Effector CD4-positive, alpha-beta T cell (primary cell): Measurements from ENCODE around the gene TRDMT1.

Source experiments
- DNase-seq: peaks from one replicate; pipeline ENCODE4 v3.0.0-alpha.2; 2020

The TRDMT1 gene

GRCh38 chr10:17171141-17171641, 30.3 kb downstream of the TRDMT1 start:
- no peak for DNase-seq

- DNase-seq = no peak
Measured at GRCh38 chr10:17169803-17170202, 31.7 kb downstream of the TRDMT1 start.

- no peak for DNase-seq
Measured at GRCh38 chr10:17166699-17167098, 34.8 kb downstream of the TRDMT1 start.

- DNase-seq = no peak
Measured at GRCh38 chr10:17162828-17163227, 38.6 kb downstream of the TRDMT1 start.

GRCh38 chr10:17161775-17162174, 39.7 kb downstream of the TRDMT1 start:
- DNase-seq = no peak

- DNase-seq = no peak
Measured at GRCh38 chr10:17157024-17157423, 44.4 kb downstream of the TRDMT1 start.

GRCh38 chr10:17155826-17156225, 45.6 kb downstream of the TRDMT1 start:
- DNase-seq = no peak

- DNase-seq = no peak
Measured at GRCh38 chr10:17154116-17154515, 47.4 kb downstream of the TRDMT1 start.

GRCh38 chr10:17153321-17153720, 48.2 kb downstream of the TRDMT1 start:
- DNase-seq = no peak

- no peak for DNase-seq
Measured at GRCh38 chr10:17151716-17152115, 49.8 kb downstream of the TRDMT1 start.

- no peak for DNase-seq
Measured at GRCh38 chr10:17147884-17148489, 53.5 kb downstream of the TRDMT1 start.

GRCh38 chr10:17146892-17147291, 54.6 kb downstream of the TRDMT1 start:
- DNase-seq = no peak

GRCh38 chr10:17145239-17145638, 56.2 kb downstream of the TRDMT1 start:
- no peak for DNase-seq

- DNase-seq = no peak
Measured at GRCh38 chr10:17144757-17145156, 56.7 kb downstream of the TRDMT1 start.

- DNase-seq = no peak
Measured at GRCh38 chr10:17144032-17144431, 57.4 kb downstream of the TRDMT1 start.

- DNase-seq = no peak
Measured at GRCh38 chr10:17143055-17143690, 58.3 kb downstream of the TRDMT1 start.

- no peak for DNase-seq
Measured at GRCh38 chr10:17141504-17142229, 59.8 kb downstream of the TRDMT1 start.

GRCh38 chr10:17140386-17140761, 61.1 kb downstream of the TRDMT1 start:
- no peak for DNase-seq

GRCh38 chr10:17138460-17139042, 62.9 kb downstream of the TRDMT1 start:
- no peak for DNase-seq

GRCh38 chr10:17134737-17135260, 66.7 kb downstream of the TRDMT1 start:
- DNase-seq = no peak

- DNase-seq = no peak
Measured at GRCh38 chr10:17134282-17134681, 67.2 kb downstream of the TRDMT1 start.

- no peak for DNase-seq
Measured at GRCh38 chr10:17129741-17130140, 71.7 kb downstream of the TRDMT1 start, which contains the start of gene CUBN. Gene CUBN, minus strand, starts transcription at chr10:17129811. Its CDS starts 46 bp downstream, at chr10:17129765.

- no peak for DNase-seq
Measured at GRCh38 chr10:17128261-17128660, 73.2 kb downstream of the TRDMT1 start.
